Measurements from ENCODE around the gene AUTS2.

GRCh38 chr7:69665369-69665768 lies 67.1 kb downstream of the AUTS2 start:
- TF ChIP-seq RAD21 (conservative IDR thresholded peaks at IDR 0.05) (no peak), CTCF (IDR thresholded peaks at IDR 0.05; ENCODE audit: poor library complexity, severe bottlenecking) (no peak), EZH2 (IDR thresholded peaks at IDR 0.05; ENCODE audit: borderline replicate concordance, insufficient read depth, low read length, poor library complexity, severe bottlenecking) (no peak), SMC3 (conservative IDR thresholded peaks at IDR 0.05; ENCODE audit: poor library complexity) (no peak), POLR2AphosphoS5 (IDR thresholded peaks at IDR 0.05) (no peak), REST (IDR thresholded peaks at IDR 0.05; ENCODE audit: borderline replicate concordance) (no peak), EP300 (conservative IDR thresholded peaks at IDR 0.05; ENCODE audit: poor library complexity, severe bottlenecking) (no peak)
